ENCODE data around the gene ASTN2. TPM values are rescaled to one million over a fixed set of nuclear protein-coding genes. Genes with fewer than 3 reads are reported as not detected.

The ASTN2 gene
- total and polyA plus RNA-seq, 10 of the 15 experiments (the other 5 are each of a cell fraction or from before 2014, with no cell fraction given) = 1.4 to 15.7 (median 7.0) TPM

- in situ Hi-C loops (cut with MboI) = no loop called here
- DNase-seq (ENCODE audit: low read depth, low spot score) = no peak
- H3K27ac ChIP-seq (ENCODE audit: control insufficient read depth, insufficient read depth) = no peak overlapping the region
Measured at GRCh38 chr9:117187498-117187897, 227.4 kb downstream of the ASTN2 start.

More at GRCh38 chr9:117187498-117187897, 227.4 kb downstream of the ASTN2 start:
- no peak overlapping the region for H3K4me2 ChIP-seq (ENCODE audit: control insufficient read depth, insufficient read depth)
- H3K36me3 ChIP-seq (ENCODE audit: control insufficient read depth in 2 of 2, insufficient read depth in 2 of 2, low read length in 1 of 2) = no peaks in the 10 kb centered on the region
- intact Hi-C loops (cut with micrococcal nuclease; ENCODE audit: unreplicated experiment) = no loop called here
- H3K27me3 ChIP-seq (replicated peaks in 1 of 2; ENCODE audit: control insufficient read depth in 2 of 2, insufficient read depth in 2 of 2, low read length in 1 of 2) = no peaks in the 10 kb centered on the region
- TF ChIP-seq PAX5 (IDR thresholded peaks at IDR 0.05; ENCODE audit: borderline replicate concordance, low read depth, low read length) (no peak), ZNF592 (IDR thresholded peaks at IDR 0.05) (no peak), SPI1 (IDR thresholded peaks at IDR 0.05; ENCODE audit: borderline replicate concordance, insufficient read depth, low read depth, low read length) (no peak), POU2F2 (IDR thresholded peaks at IDR 0.05; ENCODE audit: borderline replicate concordance, low read depth, low read length) (no peak), LARP7 (IDR thresholded peaks at IDR 0.05) (no peak), NR2F1 (conservative IDR thresholded peaks at IDR 0.05) (no peak), SMC3 (IDR thresholded peaks at IDR 0.05; ENCODE audit: borderline replicate concordance, low read length) (no peak), ZNF384 (IDR thresholded peaks at IDR 0.05; ENCODE audit: borderline replicate concordance, low read depth, low read length) (no peak), RCOR1 (conservative IDR thresholded peaks at IDR 0.05; ENCODE audit: low read depth, low read length) (no peak), ATF7 (IDR thresholded peaks at IDR 0.05; ENCODE audit: low read depth) (no peak), ZNF217 (IDR thresholded peaks at IDR 0.05) (no peak), RFX5 (IDR thresholded peaks at IDR 0.05; ENCODE audit: low read depth, low read length) (no peak)
- TF ChIP-seq, protein P1, sequence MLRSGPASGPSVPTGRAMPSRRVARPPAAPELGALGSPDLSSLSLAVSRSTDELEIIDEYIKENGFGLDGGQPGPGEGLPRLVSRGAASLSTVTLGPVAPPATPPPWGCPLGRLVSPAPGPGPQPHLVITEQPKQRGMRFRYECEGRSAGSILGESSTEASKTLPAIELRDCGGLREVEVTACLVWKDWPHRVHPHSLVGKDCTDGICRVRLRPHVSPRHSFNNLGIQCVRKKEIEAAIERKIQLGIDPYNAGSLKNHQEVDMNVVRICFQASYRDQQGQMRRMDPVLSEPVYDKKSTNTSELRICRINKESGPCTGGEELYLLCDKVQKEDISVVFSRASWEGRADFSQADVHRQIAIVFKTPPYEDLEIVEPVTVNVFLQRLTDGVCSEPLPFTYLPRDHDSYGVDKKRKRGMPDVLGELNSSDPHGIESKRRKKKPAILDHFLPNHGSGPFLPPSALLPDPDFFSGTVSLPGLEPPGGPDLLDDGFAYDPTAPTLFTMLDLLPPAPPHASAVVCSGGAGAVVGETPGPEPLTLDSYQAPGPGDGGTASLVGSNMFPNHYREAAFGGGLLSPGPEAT (IDR thresholded peaks at IDR 0.05; ENCODE audit: low read depth) = no peak
- WGBS (ENCODE audit: insufficient coverage, insufficient replicate concordance, low lambda C conversion rate, missing lambda C conversion rate) = 0% methylated on average over 2 of the region's 2 CpGs
- FAIRE-seq (no peak), ATAC-seq (no peak)
- H3K4me3 ChIP-seq = no peak overlapping the region
- H3K9ac ChIP-seq (ENCODE audit: control insufficient read depth, insufficient read depth, low read length) = no peak overlapping the region
- H2AFZ ChIP-seq (ENCODE audit: control insufficient read depth, low read depth, low read length) = no peak overlapping the region
- ChIA-PET CTCF (no interaction called here), POLR2A (no interaction called here), SMC1A (ENCODE audit: uncharacterized antibody, unreplicated experiment) (interaction anchor here (0.7 kb wide), 1 partner anchor 15 kb away, joined by 3 read pairs; no protein-coding TSS in a partner anchor), RAD21 (ENCODE audit: unreplicated experiment) (no interaction called here)
- H4K20me1 ChIP-seq (ENCODE audit: control insufficient read depth, insufficient read depth) = no peaks in the 10 kb centered on the region
- H3K4me1 ChIP-seq (ENCODE audit: control insufficient read depth, insufficient read depth, low read length) = no peaks in the 10 kb centered on the region
- no TSS peak for BruUV-seq (replicated peaks)
- H3K79me2 ChIP-seq (ENCODE audit: control insufficient read depth, insufficient read depth, low read length) = no peaks in the 10 kb centered on the region
- no peaks in the 10 kb centered on the region for H3K9me3 ChIP-seq (replicated peaks; ENCODE audit: control insufficient read depth, insufficient read depth, low read length)
